WTC11 (cell line): Measurements from ENCODE around the gene TSPAN9. TPM values are rescaled to one million over a fixed set of nuclear protein-coding genes. Genes with fewer than 3 reads are reported as not detected.

Source experiments
- ATAC-seq: fragments of 200-7000 bp; cut with Tn5 transposase; 2 replicates; pipeline ENCODE4 v1.10.0; 2021; ENCODE audit warnings: mild to moderate bottlenecking, moderate library complexity
- CTCF ChIA-PET: fragments of 300-600 bp; sonication (Branson Sonifier 250); formaldehyde crosslinking; loops from one replicate; lab custom pipeline; 2021; ENCODE audit warnings: antibody characterized with exemption; lab: Charles Lee
- POLR2A ChIA-PET: fragments of 350-600 bp; sonication (Branson Sonifier 250); formaldehyde crosslinking; loops from one replicate; lab custom pipeline; 2021; ENCODE audit warnings: antibody characterized with exemption; lab: Charles Lee
- DNase-seq: peaks from one replicate; pipeline ENCODE4 v3.0.0; 2021; ENCODE audit warnings: low spot score
- H3K27ac Mint-ChIP-seq: 2 replicates; pipeline ENCODE4 v1.8.0; 2021; ENCODE audit warnings: mixed read lengths
- H3K27me3 Mint-ChIP-seq: 2 replicates; pipeline ENCODE4 v1.8.0; 2021; ENCODE audit warnings: low read depth, mild to moderate bottlenecking, moderate library complexity, mixed read lengths
- H3K36me3 Mint-ChIP-seq: 2 replicates; pipeline ENCODE4 v1.8.0; 2021; ENCODE audit warnings: mixed read lengths
- H3K4me1 Mint-ChIP-seq: 2 replicates; pipeline ENCODE4 v1.8.0; 2022; ENCODE audit warnings: mixed read lengths
- H3K4me3 Mint-ChIP-seq: 2 replicates; pipeline ENCODE4 v1.8.0; 2021; ENCODE audit warnings: mild to moderate bottlenecking, moderate library complexity, mixed read lengths
- H3K9me3 Mint-ChIP-seq: 2 replicates; pipeline ENCODE4 v1.8.0; 2021; ENCODE audit warnings: mixed read lengths
- AR ChIP-seq: fragments of 250-450 bp; sonication (Bioruptor Pico); IDR thresholded peaks from 2 replicates; pipeline ENCODE4 v1.9.0; 2021; ENCODE audit warnings: mild to moderate bottlenecking
- CREB1 ChIP-seq: sonication (generic); formaldehyde crosslinking; IDR thresholded peaks from 2 replicates; pipeline ENCODE4 v1.8.0; 2023; ENCODE audit warnings: mild to moderate bottlenecking, missing genetic modification reagents
- E2F5 ChIP-seq: sonication (generic); formaldehyde crosslinking; IDR thresholded peaks from 2 replicates; pipeline ENCODE4 v1.8.1; 2022; ENCODE audit warnings: mild to moderate bottlenecking, moderate library complexity, missing genetic modification reagents
- ELF4 ChIP-seq: sonication (generic); formaldehyde crosslinking; IDR thresholded peaks from 2 replicates; pipeline ENCODE4 v1.8.1; 2022; ENCODE audit warnings: low read depth, mild to moderate bottlenecking, moderate library complexity, missing genetic modification reagents
- IRF2 ChIP-seq: sonication (generic); formaldehyde crosslinking; IDR thresholded peaks from 2 replicates; pipeline ENCODE4 v1.8.0; 2022; ENCODE audit warnings: low read depth, missing genetic modification reagents, borderline replicate concordance
- NFE2L1 ChIP-seq: sonication (generic); formaldehyde crosslinking; IDR thresholded peaks from 2 replicates; pipeline ENCODE4 v1.8.1; 2023; ENCODE audit warnings: missing genetic modification reagents
- TCF7 ChIP-seq: sonication (generic); formaldehyde crosslinking; IDR thresholded peaks from 2 replicates; pipeline ENCODE4 v1.8.0; 2022; ENCODE audit warnings: mild to moderate bottlenecking, low read depth, missing genetic modification reagents, moderate library complexity
- ZBTB43 ChIP-seq: sonication (generic); formaldehyde crosslinking; IDR thresholded peaks from 2 replicates; pipeline ENCODE4 v1.8.1; 2023; ENCODE audit warnings: mild to moderate bottlenecking, missing genetic modification reagents
- ZNF232 ChIP-seq: sonication (generic); formaldehyde crosslinking; IDR thresholded peaks from 2 replicates; pipeline ENCODE4 v1.8.0; 2022; ENCODE audit warnings: mild to moderate bottlenecking, missing genetic modification reagents
- ZNF416 ChIP-seq: fragments of 250-450 bp; sonication (Bioruptor Pico); IDR thresholded peaks from 2 replicates; pipeline ENCODE4 v1.9.0; 2021; ENCODE audit warnings: mild to moderate bottlenecking, inconsistent platforms
- ZNF423 ChIP-seq: fragments of 250-450 bp; sonication (Bioruptor Pico); IDR thresholded peaks from 2 replicates; pipeline ENCODE4 v2.1.2; 2022; ENCODE audit warnings: mild to moderate bottlenecking, moderate library complexity
- total RNA-seq: library from RNA; stranded (reverse); gene quantifications from 3 replicates; pipeline ENCODE4 v1.2.3, GENCODE V29; 2021
- TF ChIP-seq, protein P1 (sequence below): sonication (generic); formaldehyde crosslinking; IDR thresholded peaks from 2 replicates; pipeline ENCODE4 v1.8.0; 2022; ENCODE audit warnings: mild to moderate bottlenecking, missing genetic modification reagents
- TF ChIP-seq, protein P2 (sequence below): fragments of 250-450 bp; sonication (Bioruptor Pico); conservative IDR thresholded peaks from 2 replicates; pipeline ENCODE4 v1.9.0; 2021; ENCODE audit warnings: mild to moderate bottlenecking
- TF ChIP-seq, protein P3 (sequence below): fragments of 200-600 bp; IDR thresholded peaks from 2 replicates; pipeline ENCODE4 v1.8.0; 2022; ENCODE audit warnings: antibody characterized with exemption

Gene TSPAN9
- total RNA-seq, 1 experiment from 2014 or later = 27.6 TPM

DNA sequence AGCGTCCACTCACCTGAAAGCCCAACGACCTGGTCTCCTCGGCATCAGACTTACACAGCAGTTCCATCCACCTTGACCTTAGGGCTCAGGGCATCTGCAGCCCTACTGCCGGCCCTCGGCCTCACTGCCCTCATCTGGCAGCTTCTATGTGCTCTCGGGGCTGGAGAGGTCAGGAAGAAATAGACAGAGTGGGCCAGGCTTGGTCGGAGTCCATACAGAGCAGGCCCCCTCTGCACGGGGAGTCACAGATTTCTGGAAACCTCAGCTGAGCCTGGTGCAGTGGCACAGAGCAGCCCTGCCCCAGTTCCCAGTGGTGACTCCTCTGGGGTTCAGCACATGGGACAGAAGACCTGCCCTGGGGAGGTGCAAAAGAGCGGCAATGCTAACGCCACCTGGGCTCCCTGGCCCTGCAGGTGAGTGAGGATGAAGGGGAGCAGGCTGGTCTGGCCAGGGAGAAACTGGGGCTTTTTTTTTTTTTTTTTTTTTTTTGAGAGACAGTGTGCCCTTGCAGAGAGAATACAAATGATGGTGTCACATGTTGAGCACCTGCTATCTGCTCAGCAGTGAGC lies 223.7 kb downstream of the TSPAN9 start:
- no peaks in the 10 kb centered on the region for H3K9me3 Mint-ChIP-seq
- ATAC-seq = peak; percentile 15
- H3K27me3 Mint-ChIP-seq = no peaks in the 10 kb centered on the region; the same call in 1 of the 2 replicates
- ChIA-PET POLR2A (interaction anchor here (1.2 kb wide), 1 partner anchor 204 kb away, joined by 3 read pairs; no protein-coding TSS in a partner anchor), CTCF (interaction anchor here (0.6 to 4.7 kb wide), 118 partner anchors 8 to 927 kb away, joined by 3 to 114 read pairs (median 5); partner anchors contain the start of genes CRACR2A and PRMT8)
- peak overlapping the region; percentile 67; the same call in 1 of the 2 replicates for H3K27ac Mint-ChIP-seq
- H3K4me3 Mint-ChIP-seq = no peak overlapping the region
- TF ChIP-seq IRF2 (CRISPR knock-in tag) = no peak
- TF ChIP-seq, protein P1, sequence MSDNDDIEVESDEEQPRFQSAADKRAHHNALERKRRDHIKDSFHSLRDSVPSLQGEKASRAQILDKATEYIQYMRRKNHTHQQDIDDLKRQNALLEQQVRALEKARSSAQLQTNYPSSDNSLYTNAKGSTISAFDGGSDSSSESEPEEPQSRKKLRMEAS (CRISPR knock-in tag) = no peak
- TF ChIP-seq CREB1 = no peak
- TF ChIP-seq ELF4 (CRISPR knock-in tag) = no peak
- no peak for TF ChIP-seq AR (CRISPR knock-in tag)
- TF ChIP-seq, all 79 proteins: peak for 0
- no peak for DNase-seq
- H3K36me3 Mint-ChIP-seq = no peaks in the 10 kb centered on the region
- H3K4me1 Mint-ChIP-seq = peaks cover 12% of the 10 kb centered on the region

DNA sequence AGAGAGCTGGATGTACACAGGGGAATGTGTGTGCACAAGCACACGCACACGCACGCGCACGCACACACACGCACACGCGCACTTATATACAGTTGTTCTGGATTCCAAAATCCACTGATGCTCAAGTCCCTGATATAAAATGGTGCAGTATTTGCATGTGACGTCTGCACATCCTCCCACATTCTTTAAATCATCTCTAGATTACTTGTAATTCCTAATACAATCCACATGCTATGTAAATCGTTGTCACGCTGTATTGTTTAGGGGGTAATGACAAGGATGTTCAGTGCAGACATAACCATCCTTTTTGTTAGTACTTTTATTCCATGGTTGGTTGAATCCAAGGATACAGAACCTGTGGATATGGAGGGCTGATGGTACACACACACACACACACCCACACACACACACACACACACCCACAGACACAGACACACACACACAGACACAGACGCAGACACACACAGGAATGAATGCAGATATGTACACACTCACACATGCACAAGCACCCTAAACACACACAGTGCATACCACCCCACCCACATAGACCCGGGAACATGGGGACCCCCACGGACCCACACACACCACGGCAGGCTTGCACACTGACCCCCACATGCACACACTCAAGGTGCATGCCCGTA lies 225.3 kb downstream of the TSPAN9 start:
- no peaks in the 10 kb centered on the region; the same call in 1 of the 2 replicates for H3K27me3 Mint-ChIP-seq
- ChIA-PET POLR2A (no interaction called here), CTCF (interaction anchor here (1.3 to 4.7 kb wide), 6 partner anchors 11 to 162 kb away, joined by 3 to 114 read pairs (median 23); no protein-coding TSS in a partner anchor)
- no peaks in the 10 kb centered on the region for H3K9me3 Mint-ChIP-seq
- peaks cover 12% of the 10 kb centered on the region for H3K4me1 Mint-ChIP-seq
- DNase-seq (no peak), ATAC-seq (no peak)
- TF ChIP-seq IRF2 (CRISPR knock-in tag) = no peak
- no peak for TF ChIP-seq ZNF232 (CRISPR knock-in tag)
- TF ChIP-seq E2F5 = no peak
- TF ChIP-seq TCF7 = no peak
- TF ChIP-seq, protein P2, sequence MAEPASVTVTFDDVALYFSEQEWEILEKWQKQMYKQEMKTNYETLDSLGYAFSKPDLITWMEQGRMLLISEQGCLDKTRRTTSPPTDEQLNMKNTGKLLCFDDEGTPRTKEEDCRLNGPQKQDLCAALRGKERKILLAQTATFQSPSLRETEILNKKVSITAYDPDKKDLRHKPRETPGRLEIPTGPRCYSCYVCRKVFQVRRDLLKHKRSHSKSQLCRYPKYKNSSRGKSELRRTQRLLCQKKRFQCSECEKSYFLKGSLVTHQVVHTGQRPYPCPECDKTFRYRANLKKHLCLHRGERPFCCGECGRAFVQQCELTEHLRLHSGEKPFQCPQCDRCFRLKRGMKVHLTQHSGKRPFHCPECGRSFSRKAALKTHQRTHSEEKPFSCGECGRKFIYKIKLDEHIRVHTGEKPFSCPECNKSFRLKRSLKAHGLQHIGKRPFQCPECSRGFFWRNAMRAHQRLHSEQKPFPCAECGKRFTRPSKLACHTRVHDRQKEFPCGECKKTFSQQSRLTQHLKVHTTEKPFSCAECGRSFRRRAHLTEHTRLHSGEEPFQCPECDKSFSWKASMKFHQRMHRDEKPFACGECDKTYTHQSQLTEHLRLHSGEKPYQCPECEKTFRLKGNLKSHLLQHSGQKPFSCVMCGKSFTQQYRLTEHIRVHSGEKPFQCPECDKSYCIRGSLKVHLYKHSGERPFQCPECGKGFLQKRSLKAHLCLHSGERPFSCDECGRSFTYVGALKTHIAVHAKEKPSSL (CRISPR knock-in tag) = no peak
- no peak for TF ChIP-seq NFE2L1 (CRISPR knock-in tag)
- no peak for TF ChIP-seq ZNF416
- H3K4me3 Mint-ChIP-seq = no peak overlapping the region
- no peak overlapping the region for H3K27ac Mint-ChIP-seq
- H3K36me3 Mint-ChIP-seq = no peaks in the 10 kb centered on the region

- peak; percentile 56 for ATAC-seq
- H3K27ac Mint-ChIP-seq = no peak overlapping the region
- POLR2A ChIA-PET = no interaction called here
These were observed 226.4 kb downstream of the TSPAN9 start for GRCh38 chr12:3303410-3304136.

More at GRCh38 chr12:3303410-3304136, 226.4 kb downstream of the TSPAN9 start:
- H3K36me3 Mint-ChIP-seq = no peaks in the 10 kb centered on the region
- no peak overlapping the region for H3K4me3 Mint-ChIP-seq
- TF ChIP-seq ZNF423 = no peak
- TF ChIP-seq, protein P3, sequence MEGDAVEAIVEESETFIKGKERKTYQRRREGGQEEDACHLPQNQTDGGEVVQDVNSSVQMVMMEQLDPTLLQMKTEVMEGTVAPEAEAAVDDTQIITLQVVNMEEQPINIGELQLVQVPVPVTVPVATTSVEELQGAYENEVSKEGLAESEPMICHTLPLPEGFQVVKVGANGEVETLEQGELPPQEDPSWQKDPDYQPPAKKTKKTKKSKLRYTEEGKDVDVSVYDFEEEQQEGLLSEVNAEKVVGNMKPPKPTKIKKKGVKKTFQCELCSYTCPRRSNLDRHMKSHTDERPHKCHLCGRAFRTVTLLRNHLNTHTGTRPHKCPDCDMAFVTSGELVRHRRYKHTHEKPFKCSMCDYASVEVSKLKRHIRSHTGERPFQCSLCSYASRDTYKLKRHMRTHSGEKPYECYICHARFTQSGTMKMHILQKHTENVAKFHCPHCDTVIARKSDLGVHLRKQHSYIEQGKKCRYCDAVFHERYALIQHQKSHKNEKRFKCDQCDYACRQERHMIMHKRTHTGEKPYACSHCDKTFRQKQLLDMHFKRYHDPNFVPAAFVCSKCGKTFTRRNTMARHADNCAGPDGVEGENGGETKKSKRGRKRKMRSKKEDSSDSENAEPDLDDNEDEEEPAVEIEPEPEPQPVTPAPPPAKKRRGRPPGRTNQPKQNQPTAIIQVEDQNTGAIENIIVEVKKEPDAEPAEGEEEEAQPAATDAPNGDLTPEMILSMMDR = peak; percentile 26; the same call in 1 of the 2 replicates
- no peak for TF ChIP-seq ZBTB43
- no peaks in the 10 kb centered on the region for H3K9me3 Mint-ChIP-seq
- CTCF ChIA-PET = interaction anchor here (0.6 to 2.0 kb wide), 44 partner anchors 11 to 505 kb away, joined by 3 to 56 read pairs (median 4); partner anchors contain the start of genes CRACR2A and PRMT8
- H3K27me3 Mint-ChIP-seq = no peaks in the 10 kb centered on the region; the same call in 1 of the 2 replicates
- peak; percentile 74 for DNase-seq
- H3K4me1 Mint-ChIP-seq = peaks cover 12% of the 10 kb centered on the region
